SHP77 (cell line): ENCODE data around the gene FOXO4.

Source experiments
- DNase-seq, 2 experiments: peaks; one replicate each; lab custom pipeline; 2025; lab: John Stamatoyannopoulos, UW

The FOXO4 gene

GRCh38 chrX:71140440-71140839 is 44.8 kb downstream of the FOXO4 start:
- no peak for DNase-seq

- no peak for DNase-seq
Observed at GRCh38 chrX:71143508-71143907, 47.9 kb downstream of the FOXO4 start.

- DNase-seq, result no peak
Observed at GRCh38 chrX:71144651-71145050, 49.0 kb downstream of the FOXO4 start, which contains the start of gene NLGN3. TSS of gene NLGN3 (plus strand) at chrX:71144841. CDS start at chrX:71147750, 2,909 bp downstream.

GRCh38 chrX:71147496-71148277 is 52.0 kb downstream of the FOXO4 start:
- no peak for DNase-seq

- no peak for DNase-seq
Observed at GRCh38 chrX:71148278-71148663, 52.6 kb downstream of the FOXO4 start.

- no peak for DNase-seq
Observed at GRCh38 chrX:71151366-71151765, 55.7 kb downstream of the FOXO4 start.
